Lung (tissue), 12 donors: Measurements from ENCODE around the gene EIF4ENIF1. TPM values are rescaled to one million over a fixed set of nuclear protein-coding genes. Genes with fewer than 3 reads are reported as not detected.

ENCODE experiments used
- ATAC-seq: fragments of 200-7000 bp; cut with Tn5 transposase; one replicate; pipeline ENCODE4 v1.9.1; 2020; ENCODE audit warnings: moderate number of reproducible peaks; ENCODE audit not compliant: insufficient read depth, low FRiP score
- DNase-seq, 3 donors: peaks; one replicate each; pipeline ENCODE4 v3.0.0-alpha.2; 2013 to 2017
- H3K27ac ChIP-seq, 2 donors: one replicate each; pipeline ENCODE4 v1.5.1; 2013; ENCODE audit warnings: mild to moderate bottlenecking in 2 of 2, moderate library complexity in 2 of 2, control low read depth in 1 of 2, inconsistent platforms in 1 of 2, low read depth in 1 of 2, low read length in 1 of 2
- H3K27me3 ChIP-seq, 3 donors: one replicate each; pipeline ENCODE4 v1.5.1; 2013; ENCODE audit warnings: low read length in 2 of 3; ENCODE audit not compliant: control insufficient read depth in 3 of 3, insufficient read depth in 3 of 3
- H3K36me3 ChIP-seq, 4 donors: one replicate each; pipeline ENCODE4 v1.5.1; 2013; ENCODE audit warnings: low read length in 4 of 4, mild to moderate bottlenecking in 1 of 4, moderate library complexity in 1 of 4; ENCODE audit not compliant: control insufficient read depth in 4 of 4, insufficient read depth in 4 of 4
- H3K4me1 ChIP-seq, 5 donors: one replicate each; pipeline ENCODE4 v1.5.1; 2013; ENCODE audit warnings: low read length in 5 of 5, mild to moderate bottlenecking in 2 of 5, moderate library complexity in 1 of 5; ENCODE audit not compliant: control insufficient read depth in 5 of 5, insufficient read depth in 5 of 5
- H3K4me3 ChIP-seq: one replicate; pipeline ENCODE4 v1.5.1; 2013; ENCODE audit warnings: mild to moderate bottlenecking, control low read depth, moderate library complexity
- H3K9ac ChIP-seq, 2 donors: one replicate each; pipeline ENCODE4 v1.5.1; 2013; ENCODE audit warnings: low read length in 2 of 2, control low read depth in 1 of 2; ENCODE audit not compliant: insufficient read depth in 1 of 2
- H3K9me3 ChIP-seq, 4 donors: one replicate each; pipeline ENCODE4 v1.5.1; 2013; ENCODE audit warnings: low read length in 3 of 4, mild to moderate bottlenecking in 1 of 4, moderate library complexity in 1 of 4; ENCODE audit not compliant: control insufficient read depth in 4 of 4, insufficient read depth in 3 of 4
- CTCF ChIP-seq: IDR thresholded peaks from 2 replicates; pipeline ENCODE4 v1.5.1; 2012; ENCODE audit warnings: mild to moderate bottlenecking; ENCODE audit errors: control extremely low read depth, extremely low read depth
- WGBS, 2 donors: extraction: QIAGEN DNeasy Blood & Tissue Kit; methylation state at CpG; one replicate each; pipeline ENCODE4 v1.1.7; 2013; 5-methylcytosine and 5-hydroxymethylcytosine counted together
- polyA plus RNA-seq, 2 donors: library from polyadenylated mRNA; stranded (reverse); fragments of 200-250 nt; gene quantifications; one replicate each; pipeline ENCODE4 v1.2.1, GENCODE V29; 2013
- total RNA-seq, 2 donors: library from RNA; depleted of rRNA in 1 of 2; stranded (reverse); fragments of >200 nt in 1 of 2; gene quantifications; one replicate each; pipeline ENCODE4 v1.2.1, GENCODE V29; 2014 to 2021
- donor health status: control.
- donor health status: control.
- donor health status: Bipolar disorder and iron deficiency.
- donor health status: healthy.
- donor health status: DM: yes; HTN: yes; CAD: no.

Gene EIF4ENIF1
- total and polyA plus RNA-seq, 4 donors, result 9.3 to 25.5 (median 13.6) TPM

- Histone ChIP-seq H3K27me3 (no peaks in the 10 kb centered on the region), H3K9me3 (no peaks in the 10 kb centered on the region), H3K27ac (peak overlapping the region in 1 of 2 donors; percentile 14), H3K36me3 (peaks cover 0 to 25% (median 18%) of the 10 kb centered on the region in 4 donors), H3K4me3 (no peak overlapping the region), H3K9ac (no peak overlapping the region), H3K4me1 (peaks cover 0 to 4% (median 0%) of the 10 kb centered on the region in 5 donors)
- no peak for ATAC-seq
- no peak for TF ChIP-seq CTCF
- peak in 2 of 3 donors; percentile 22 to 25 for DNase-seq
- 78 to 86% methylated on average over 5 of the region's 5 CpGs for WGBS, 2 donors
Observed at GRCh38 chr22:31451709-31452571, 37.7 kb downstream of the EIF4ENIF1 start.

GRCh38 chr22:31449506-31449905, 40.1 kb downstream of the EIF4ENIF1 start:
- TF ChIP-seq CTCF, result no peak
- WGBS, 2 donors, result 74 to 85% methylated on average over 4 of the region's 4 CpGs
- no peak for ATAC-seq
- H3K27me3 ChIP-seq, result no peaks in the 10 kb centered on the region
- H3K36me3 ChIP-seq, result peaks cover 14 to 36% (median 21%) of the 10 kb centered on the region in 4 donors
- no peak overlapping the region for H3K4me3 ChIP-seq
- H3K4me1 ChIP-seq, result peaks cover 0 to 9% (median 0%) of the 10 kb centered on the region in 5 donors
- H3K9ac ChIP-seq, result no peak overlapping the region
- no peaks in the 10 kb centered on the region for H3K9me3 ChIP-seq
- H3K27ac ChIP-seq, result peak overlapping the region in 1 of 2 donors; percentile 46
- no peak for DNase-seq

DNA sequence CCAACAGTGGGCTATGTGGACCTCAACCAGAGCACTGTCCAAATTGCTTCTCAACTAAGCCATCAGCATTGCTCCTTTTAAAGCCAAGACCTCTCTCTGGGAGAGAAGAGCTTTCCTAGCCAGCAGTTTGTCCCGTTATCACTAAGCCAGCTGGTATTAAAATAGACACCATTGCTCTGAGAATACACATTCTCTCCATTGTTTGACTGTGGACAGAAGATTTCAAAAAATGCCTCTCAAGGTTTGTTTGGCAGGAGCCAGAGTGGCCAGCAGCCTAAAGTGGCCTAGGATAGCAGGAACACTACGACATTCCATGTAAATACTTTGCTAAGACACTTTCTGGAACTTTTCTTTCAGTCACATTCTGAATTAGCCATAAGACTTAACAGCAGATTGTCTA, 41.3 kb downstream of the EIF4ENIF1 start:
- Histone ChIP-seq H3K9ac (no peak overlapping the region), H3K4me1 (peaks cover 0 to 9% (median 0%) of the 10 kb centered on the region in 5 donors), H3K27ac (no peak overlapping the region), H3K4me3 (no peak overlapping the region), H3K27me3 (no peaks in the 10 kb centered on the region), H3K9me3 (no peaks in the 10 kb centered on the region), H3K36me3 (peaks cover 9 to 34% (median 26%) of the 10 kb centered on the region in 4 donors)
- no peak for TF ChIP-seq CTCF
- DNase-seq (no peak), ATAC-seq (no peak)
- WGBS, 2 donors, result 78 to 86% methylated on average over 2 of the region's 2 CpGs
